Measurements from ENCODE around the gene LDLR. TPM values are rescaled to one million over a fixed set of nuclear protein-coding genes. Genes with fewer than 3 reads are reported as not detected.
"Not testable (repeated sequence)": the region's sequence is repeated elsewhere in the genome, so short reads cannot be mapped to it uniquely, and the experiment has no call there.

Gene LDLR
- total RNA-seq, 1 experiment from 2014 or later, result 51.6 TPM

DNA sequence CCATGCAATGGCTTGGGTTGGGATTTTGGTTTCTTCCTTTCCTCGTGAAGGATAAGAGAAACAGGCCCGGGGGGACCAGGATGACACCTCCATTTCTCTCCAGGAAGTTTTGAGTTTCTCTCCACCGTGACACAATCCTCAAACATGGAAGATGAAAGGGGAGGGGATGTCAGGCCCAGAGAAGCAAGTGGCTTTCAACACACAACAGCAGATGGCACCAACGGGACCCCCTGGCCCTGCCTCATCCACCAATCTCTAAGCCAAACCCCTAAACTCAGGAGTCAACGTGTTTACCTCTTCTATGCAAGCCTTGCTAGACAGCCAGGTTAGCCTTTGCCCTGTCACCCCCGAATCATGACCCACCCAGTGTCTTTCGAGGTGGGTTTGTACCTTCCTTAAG, 42.2 kb downstream of the LDLR start:
- Histone ChIP-seq H3K9me3 (replicated peaks) (no peaks in the 10 kb centered on the region), H3K4me1 (no peaks in the 10 kb centered on the region), H3K27me3 (no peaks in the 10 kb centered on the region), H3K36me3 (peaks cover 65% of the 10 kb centered on the region), H3K27ac (no peak overlapping the region), H3K4me3 (no peak overlapping the region)
- no peak for DNase-seq

DNA sequence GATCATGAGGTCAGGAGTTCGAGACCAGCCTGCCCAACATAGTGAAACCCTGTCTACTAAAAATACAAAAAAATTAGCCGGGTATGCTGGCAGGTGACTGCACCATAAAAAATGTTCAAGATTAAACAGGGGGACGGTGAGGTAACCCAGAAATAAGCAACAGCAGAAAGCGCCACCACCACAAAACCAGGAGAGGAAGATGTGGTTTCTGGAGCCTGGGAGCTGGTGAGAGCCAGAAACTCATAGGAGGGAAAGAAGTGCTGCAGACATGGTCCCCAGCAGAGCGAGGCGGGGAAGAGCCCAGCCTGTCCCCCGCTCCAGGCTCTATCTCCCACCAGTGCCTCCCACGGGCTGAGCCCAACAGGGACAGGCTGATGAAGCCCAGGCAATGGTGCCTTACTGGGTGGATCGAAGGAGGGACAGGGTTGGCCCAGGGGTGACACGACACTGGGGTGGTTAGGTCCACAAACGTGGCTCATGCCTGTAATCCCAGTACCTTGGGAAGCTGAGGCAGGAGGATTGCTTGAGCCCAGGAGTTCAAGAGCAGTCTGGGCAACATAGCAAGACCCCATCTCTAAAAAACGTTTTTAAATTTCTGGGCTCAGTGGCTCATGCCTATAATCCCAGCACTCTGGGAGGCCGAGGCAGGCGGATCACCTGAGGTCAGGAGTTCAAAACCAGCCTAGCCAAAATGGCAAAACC, 47.3 kb downstream of the LDLR start:
- no peak overlapping the region for H3K27ac ChIP-seq
- H3K4me3 ChIP-seq, result no peak overlapping the region
- H3K9me3 ChIP-seq (replicated peaks), result no peaks in the 10 kb centered on the region
- peaks cover 18% of the 10 kb centered on the region for H3K36me3 ChIP-seq
- no peak for DNase-seq
- no peaks in the 10 kb centered on the region for H3K27me3 ChIP-seq
- peaks cover 8% of the 10 kb centered on the region for H3K4me1 ChIP-seq

DNA sequence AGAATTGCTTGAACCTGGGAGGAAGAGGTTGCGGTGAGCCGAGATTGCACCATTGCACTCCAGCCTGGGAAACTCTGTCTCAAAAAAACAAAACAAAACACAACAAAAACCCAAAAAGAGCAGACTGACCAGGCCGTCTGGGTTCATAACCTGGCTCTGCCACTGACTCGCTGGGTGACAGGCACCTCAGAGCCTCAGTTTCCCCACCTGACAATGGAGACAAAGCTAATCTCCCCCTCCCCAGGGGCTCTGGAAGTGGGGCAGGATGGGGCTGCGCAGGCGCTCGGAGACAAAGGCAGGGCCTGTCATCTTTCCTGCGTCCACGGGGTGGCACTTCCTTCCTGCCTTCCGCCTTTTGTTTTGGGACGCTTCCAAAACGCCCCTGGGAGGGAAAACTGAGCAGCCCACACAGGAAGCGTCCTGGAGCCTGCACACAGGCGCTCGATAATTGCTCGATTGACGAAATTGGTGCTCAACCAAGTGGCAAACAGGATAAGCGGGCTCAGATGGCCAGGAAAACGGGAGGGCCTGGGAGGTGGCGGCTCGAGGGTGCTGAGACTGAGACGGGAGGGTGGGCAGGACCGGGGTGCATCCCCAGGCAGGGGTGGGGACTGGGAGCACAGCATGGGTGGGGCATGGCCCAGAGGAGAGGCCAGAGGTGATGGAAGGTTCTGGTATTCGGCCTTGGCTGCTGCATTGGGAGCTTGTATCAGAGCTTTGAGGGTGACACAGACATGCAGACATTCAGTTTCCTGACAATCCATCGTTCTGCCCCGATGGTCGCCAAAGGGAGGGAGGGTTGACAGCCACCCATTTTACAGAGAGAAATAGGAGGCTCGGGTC, 48.5 kb downstream of the LDLR start:
- Histone ChIP-seq H3K4me3 (peak overlapping the region; percentile 19), H3K4me1 (peaks cover 16% of the 10 kb centered on the region), H3K36me3 (peaks cover 9% of the 10 kb centered on the region; the same call in 1 of the 2 replicates), H3K27ac (peak overlapping the region; percentile 65), H3K27me3 (no peaks in the 10 kb centered on the region), H3K9me3 (replicated peaks) (no peaks in the 10 kb centered on the region)
- DNase-seq, result peak; percentile 92 to 94

DNA sequence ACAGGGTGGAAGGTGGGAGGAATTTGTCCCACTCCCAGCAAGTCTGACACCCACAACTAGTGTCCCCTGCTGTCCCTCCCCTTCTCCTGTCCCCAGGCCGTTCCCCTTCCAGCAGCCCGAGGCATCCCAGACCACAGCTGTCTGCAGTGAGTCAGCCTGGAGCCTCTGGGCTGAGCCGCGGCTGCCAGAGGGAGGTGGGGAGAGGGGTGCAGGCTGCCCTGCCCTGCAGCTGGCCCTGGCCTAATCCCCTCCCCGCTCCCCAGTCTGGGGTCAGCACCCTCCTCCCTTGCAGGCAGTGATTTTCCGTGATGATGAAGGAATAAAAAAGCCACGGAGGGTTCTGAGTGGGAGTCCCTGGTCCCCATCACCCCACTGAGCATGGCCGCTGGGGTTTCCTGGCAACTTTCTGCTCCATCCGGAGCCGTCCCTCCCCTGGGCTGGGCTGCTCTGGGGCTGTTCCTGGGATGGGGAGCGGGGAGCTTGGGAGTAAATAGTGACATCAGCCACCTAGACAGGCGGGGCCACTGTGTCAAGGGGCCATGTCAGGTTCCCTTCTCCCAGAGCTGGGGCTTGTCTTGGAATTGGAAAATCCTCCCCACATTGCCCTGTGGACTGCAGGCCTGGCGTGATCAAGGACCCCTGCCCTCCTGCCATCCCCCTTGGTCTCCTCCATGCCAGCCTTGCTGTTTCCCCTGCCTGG, 49.5 kb downstream of the LDLR start:
- Histone ChIP-seq H3K4me1 (peaks cover 24% of the 10 kb centered on the region), H3K27ac (peak overlapping the region; percentile 65)
- peak; percentile 93 to 95 for DNase-seq

DNA sequence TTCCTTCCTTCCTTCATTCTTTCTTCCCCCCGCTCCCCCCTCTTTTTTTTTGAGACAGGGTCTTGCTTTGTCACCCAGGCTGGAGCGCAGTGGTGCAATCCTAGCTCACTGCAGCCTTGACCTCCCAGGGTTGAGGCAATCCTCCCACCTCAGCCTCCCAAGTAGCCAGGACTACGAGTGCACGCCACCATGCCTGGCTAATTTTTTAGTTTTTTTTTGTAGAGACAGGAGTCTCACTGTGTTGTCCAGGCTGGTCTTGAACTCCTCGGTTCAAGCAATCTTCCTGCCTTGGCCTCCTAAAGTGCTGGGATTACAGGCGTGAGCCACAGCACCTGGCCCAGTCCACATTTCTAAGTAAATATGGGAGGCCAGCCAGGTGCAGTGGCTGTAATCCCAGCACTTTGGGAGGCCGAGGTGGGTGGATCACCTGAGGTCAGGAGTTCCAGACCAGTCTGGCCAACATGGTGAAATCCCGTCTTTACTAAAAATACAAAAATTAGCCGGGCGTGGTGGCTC, 50.8 kb downstream of the LDLR start:
- H3K36me3 ChIP-seq; DNase-seq; H3K27me3 ChIP-seq; H3K9me3 ChIP-seq (replicated peaks); H3K4me3 ChIP-seq: not testable (repeated sequence)
- peak overlapping the region; percentile 65; the same call in 1 of the 2 replicates for H3K27ac ChIP-seq
- H3K4me1 ChIP-seq, result peaks cover 35% of the 10 kb centered on the region

More for the DNA sequence above, 49.5 kb downstream of the LDLR start:
- no peaks in the 10 kb centered on the region for H3K9me3 ChIP-seq (replicated peaks)
- no peaks in the 10 kb centered on the region for H3K27me3 ChIP-seq
- H3K36me3 ChIP-seq, result no peaks in the 10 kb centered on the region
- peak overlapping the region; percentile 11 for H3K4me3 ChIP-seq

DNA sequence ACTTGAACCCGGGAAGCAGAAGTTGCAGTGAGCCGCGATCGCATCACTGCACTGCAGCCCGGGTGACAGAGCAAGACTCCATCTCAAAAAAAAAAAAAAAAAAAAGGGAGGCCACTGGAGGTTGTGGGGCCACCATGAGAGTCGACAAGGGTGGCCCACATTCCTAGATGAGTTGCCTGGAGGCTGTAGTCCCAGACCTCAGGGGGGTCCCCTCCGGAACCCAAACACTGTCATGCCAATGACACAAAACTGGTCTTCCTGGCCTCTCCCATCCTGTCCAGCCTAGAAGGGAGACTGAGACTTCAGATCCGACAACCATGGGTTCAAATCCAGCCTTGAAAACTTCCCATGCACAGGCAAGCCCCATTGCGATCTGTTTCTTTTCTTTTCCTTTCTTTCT, 51.6 kb downstream of the LDLR start:
- Histone ChIP-seq H3K27me3 (no peaks in the 10 kb centered on the region), H3K36me3 (peaks cover 6% of the 10 kb centered on the region), H3K4me3 (no peak overlapping the region), H3K4me1 (peaks cover 39% of the 10 kb centered on the region), H3K27ac (no peak overlapping the region), H3K9me3 (replicated peaks) (no peaks in the 10 kb centered on the region)
- DNase-seq, result no peak

DNA sequence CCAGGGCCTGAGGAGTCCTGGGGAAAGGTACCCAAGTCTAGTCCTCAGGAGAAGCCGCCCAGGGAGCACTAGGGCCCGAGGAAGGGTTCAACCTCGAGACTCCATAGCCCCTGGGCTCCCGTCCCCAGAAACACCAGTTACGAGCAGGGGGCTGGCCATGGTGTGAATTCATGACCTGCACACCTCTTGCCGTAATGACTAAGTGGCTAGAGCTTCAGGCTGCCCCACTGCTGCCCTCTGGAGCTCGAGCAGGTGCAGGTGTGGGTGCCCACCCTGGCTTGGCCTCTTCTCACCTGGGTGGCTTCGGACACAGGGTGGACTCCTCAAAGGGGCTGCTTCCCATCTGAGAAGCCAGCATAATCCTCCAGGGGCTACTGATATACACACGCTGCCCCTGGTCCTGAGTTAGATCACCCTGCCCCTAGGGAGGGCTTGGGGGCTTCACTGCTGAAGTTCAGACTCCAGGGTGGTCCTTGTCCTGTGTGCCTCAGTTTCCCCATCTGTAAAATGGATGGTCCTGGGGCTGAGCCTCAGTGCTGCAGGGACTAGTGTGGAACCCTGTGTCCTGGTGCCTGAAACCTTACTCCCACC, 52.8 kb downstream of the LDLR start:
- Histone ChIP-seq H3K4me3 (no peak overlapping the region), H3K27ac (no peak overlapping the region; the same call in 1 of the 2 replicates), H3K36me3 (peaks cover 8% of the 10 kb centered on the region), H3K4me1 (peaks cover 39% of the 10 kb centered on the region), H3K9me3 (replicated peaks) (no peaks in the 10 kb centered on the region), H3K27me3 (no peaks in the 10 kb centered on the region)
- DNase-seq, result no peak

DNA sequence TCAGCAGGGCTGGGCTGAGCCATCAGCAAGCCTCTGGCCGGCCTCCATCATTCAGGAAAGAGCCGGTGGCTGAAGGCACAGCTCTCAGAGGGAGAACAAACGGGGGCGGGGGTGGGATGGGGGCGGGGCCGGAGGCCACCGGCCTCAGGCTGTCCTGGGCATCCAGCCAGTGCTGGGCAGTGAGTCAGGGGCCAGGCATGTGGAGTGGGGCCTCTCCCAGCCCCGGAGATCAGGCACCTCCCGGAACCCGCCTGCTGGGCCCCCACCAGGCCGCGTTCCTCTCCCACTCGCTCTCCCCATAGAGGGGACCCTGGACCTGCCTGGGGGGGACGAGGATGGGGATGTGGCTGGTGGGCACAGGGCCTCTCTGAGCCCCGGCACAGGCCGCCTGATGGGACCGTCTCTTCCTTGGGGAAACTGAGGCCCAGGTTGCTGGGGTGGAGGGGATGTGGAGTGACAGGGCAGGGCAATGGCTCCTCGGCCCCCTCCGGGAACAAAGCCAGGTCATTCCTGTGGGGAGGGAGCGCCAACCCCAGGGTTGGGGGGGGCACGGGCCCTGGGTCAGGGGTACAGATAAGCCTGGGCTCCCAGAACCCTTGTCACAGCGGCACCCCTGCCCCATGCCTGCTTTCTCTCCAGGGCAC, 53.4 kb downstream of the LDLR start:
- Histone ChIP-seq H3K4me1 (peaks cover 39% of the 10 kb centered on the region), H3K27ac (peak overlapping the region; percentile 97), H3K36me3 (peaks cover 8% of the 10 kb centered on the region), H3K9me3 (replicated peaks) (no peaks in the 10 kb centered on the region), H3K27me3 (no peaks in the 10 kb centered on the region), H3K4me3 (peak overlapping the region; percentile 40)
- DNase-seq, result peak; percentile 95 to 96

GRCh38 chr19:11145536-11145924, 56.3 kb downstream of the LDLR start:
- Histone ChIP-seq H3K9me3 (replicated peaks) (no peaks in the 10 kb centered on the region), H3K4me3 (no peak overlapping the region), H3K27me3 (no peaks in the 10 kb centered on the region), H3K27ac (peak overlapping the region; percentile 97), H3K36me3 (peaks cover 21% of the 10 kb centered on the region), H3K4me1 (peaks cover 31% of the 10 kb centered on the region)
- DNase-seq, result no peak

- Histone ChIP-seq H3K27ac (no peak overlapping the region), H3K9me3 (replicated peaks) (no peaks in the 10 kb centered on the region), H3K36me3 (peaks cover 38% of the 10 kb centered on the region), H3K4me1 (peaks cover 20% of the 10 kb centered on the region), H3K4me3 (no peak overlapping the region), H3K27me3 (no peaks in the 10 kb centered on the region)
- DNase-seq, result no peak
Observed at GRCh38 chr19:11148001-11148400, 58.7 kb downstream of the LDLR start.

- H3K36me3 ChIP-seq, result peaks cover 30% of the 10 kb centered on the region
- DNase-seq, result no peak
- H3K4me3 ChIP-seq, result no peak overlapping the region
- no peaks in the 10 kb centered on the region for H3K27me3 ChIP-seq
- H3K4me1 ChIP-seq, result no peaks in the 10 kb centered on the region
- no peak overlapping the region for H3K27ac ChIP-seq
- no peaks in the 10 kb centered on the region for H3K9me3 ChIP-seq (replicated peaks)
Observed at GRCh38 chr19:11151181-11151580, 61.9 kb downstream of the LDLR start.

GRCh38 chr19:11152318-11153062, 63.2 kb downstream of the LDLR start:
- H3K36me3 ChIP-seq, result peaks cover 30% of the 10 kb centered on the region
- no peak for DNase-seq

DNA sequence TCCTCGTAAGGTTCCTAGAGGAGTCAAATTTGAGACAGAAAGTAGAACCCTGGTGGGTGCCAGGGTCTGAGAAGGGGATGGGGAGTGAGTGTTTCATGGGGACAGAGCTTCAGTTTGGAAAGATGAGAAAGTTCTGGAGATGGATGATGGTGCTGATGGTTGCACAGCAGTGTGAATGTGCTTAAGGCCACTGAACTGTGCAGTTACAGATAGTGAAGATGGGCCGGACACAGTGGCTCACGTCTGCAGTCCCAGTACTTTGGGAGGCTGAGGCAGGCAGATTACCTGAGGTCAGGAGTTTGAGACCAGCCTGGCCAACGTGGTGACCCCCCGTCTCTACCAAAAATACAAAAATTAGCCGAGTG, 65.4 kb downstream of the LDLR start:
- Histone ChIP-seq H3K9me3 (replicated peaks) (no peaks in the 10 kb centered on the region), H3K27ac (no peak overlapping the region; the same call in 1 of the 2 replicates), H3K36me3 (peaks cover 22% of the 10 kb centered on the region), H3K4me1 (no peaks in the 10 kb centered on the region), H3K4me3 (peak overlapping the region; percentile 90), H3K27me3 (no peaks in the 10 kb centered on the region)
- DNase-seq, result no peak

More at GRCh38 chr19:11152318-11153062, 63.2 kb downstream of the LDLR start:
- H3K9me3 ChIP-seq (replicated peaks), result no peaks in the 10 kb centered on the region
- H3K27ac ChIP-seq, result no peak overlapping the region
- H3K27me3 ChIP-seq, result no peaks in the 10 kb centered on the region
- no peaks in the 10 kb centered on the region for H3K4me1 ChIP-seq
- H3K4me3 ChIP-seq, result no peak overlapping the region
